DOHH2 (cell line): ENCODE data around the gene DPP10.

Experiments
- H3F3A ChIP-seq: fragments of 200-600 bp; sonication (generic), shearing (Covaris generic); 2 replicates; pipeline ENCODE4 v1.6.0; 2016; ENCODE audit warnings: antibody characterized with exemption, mild to moderate bottlenecking; ENCODE audit not compliant: control insufficient read depth, insufficient read depth
- H3K27ac ChIP-seq: fragments of 200-600 bp; sonication (generic); 2 replicates; pipeline ENCODE4 v1.5.1; 2014; ENCODE audit warnings: low read depth, mild to moderate bottlenecking, low read length, moderate library complexity
- H3K27me3 ChIP-seq: fragments of 200-600 bp; sonication (generic); 2 replicates; pipeline ENCODE4 v1.6.1; 2014; ENCODE audit warnings: mild to moderate bottlenecking, low read length, mixed read lengths; ENCODE audit not compliant: control insufficient read depth
- H3K36me3 ChIP-seq: fragments of 200-600 bp; sonication (generic); 2 replicates; pipeline ENCODE4 v1.6.1; 2014; ENCODE audit warnings: mild to moderate bottlenecking, low read length, moderate library complexity, mixed read lengths; ENCODE audit not compliant: control insufficient read depth
- H3K4me1 ChIP-seq: fragments of 200-600 bp; sonication (generic); 2 replicates; pipeline ENCODE4 v1.6.1; 2014; ENCODE audit warnings: mild to moderate bottlenecking, low read length, mixed read lengths; ENCODE audit not compliant: control insufficient read depth
- H3K4me2 ChIP-seq: fragments of 200-600 bp; sonication (generic); 2 replicates; pipeline ENCODE4 v1.6.0; 2014; ENCODE audit warnings: mild to moderate bottlenecking, low read length, moderate library complexity
- H3K4me3 ChIP-seq: fragments of 200-600 bp; sonication (generic); 2 replicates; pipeline ENCODE4 v1.5.1; 2014; ENCODE audit warnings: mild to moderate bottlenecking, low read length, mixed read lengths
- H3K79me2 ChIP-seq: fragments of 200-600 bp; sonication (generic); 2 replicates; pipeline ENCODE4 v1.6.1; 2014; ENCODE audit warnings: mild to moderate bottlenecking, low read length, mixed read lengths; ENCODE audit not compliant: control insufficient read depth
- H3K9me2 ChIP-seq: fragments of 200-600 bp; sonication (generic); replicated peaks from 2 replicates; pipeline ENCODE4 v1.6.1; 2014; ENCODE audit warnings: mild to moderate bottlenecking, low read length, mixed read lengths; ENCODE audit not compliant: control insufficient read depth
- H3K9me3 ChIP-seq: fragments of 200-600 bp; sonication (generic); 2 replicates; pipeline ENCODE4 v1.6.1; 2014; ENCODE audit warnings: antibody characterized with exemption, low read length, mixed read lengths; ENCODE audit not compliant: control insufficient read depth, insufficient read depth
- H4K20me1 ChIP-seq: fragments of 200-600 bp; sonication (generic); 2 replicates; pipeline ENCODE4 v1.6.0; 2014; ENCODE audit warnings: low read depth, mild to moderate bottlenecking, antibody characterized with exemption, low read length, moderate library complexity; ENCODE audit not compliant: control insufficient read depth, insufficient read depth
- CTCF ChIP-seq: fragments of 200-600 bp; sonication (generic); IDR thresholded peaks from one replicate; pipeline ENCODE4 v1.5.1; 2014; ENCODE audit warnings: antibody characterized with exemption, mild to moderate bottlenecking, low read depth, low read length; ENCODE audit not compliant: poor library complexity, severe bottlenecking
- EZH2phosphoT487 ChIP-seq: fragments of 200-600 bp; sonication (generic); IDR thresholded peaks from 2 replicates; pipeline ENCODE4 v1.6.1; 2017; ENCODE audit warnings: borderline replicate concordance, mild to moderate bottlenecking, antibody characterized with exemption, low read length, moderate library complexity, mixed read lengths

The DPP10 gene

GRCh38 chr2:115603285-115603684 lies 1160.8 kb downstream of the DPP10 start:
- no peak overlapping the region for H3K4me3 ChIP-seq
- no peaks in the 10 kb centered on the region for H3K79me2 ChIP-seq
- no peak for TF ChIP-seq CTCF
- no peak for TF ChIP-seq EZH2phosphoT487
- no peaks in the 10 kb centered on the region for H3K9me2 ChIP-seq
- H3K4me2 ChIP-seq, result no peak overlapping the region
- no peaks in the 10 kb centered on the region for H4K20me1 ChIP-seq
- H3K27me3 ChIP-seq, result no peaks in the 10 kb centered on the region
- H3F3A ChIP-seq, result no peaks in the 10 kb centered on the region
- no peak overlapping the region for H3K27ac ChIP-seq
- H3K9me3 ChIP-seq, result no peaks in the 10 kb centered on the region
- no peaks in the 10 kb centered on the region for H3K36me3 ChIP-seq
- H3K4me1 ChIP-seq, result no peaks in the 10 kb centered on the region

GRCh38 chr2:115606350-115606749 lies 1163.9 kb downstream of the DPP10 start:
- no peaks in the 10 kb centered on the region for H3K79me2 ChIP-seq
- no peak overlapping the region for H3K4me3 ChIP-seq
- H4K20me1 ChIP-seq, result no peaks in the 10 kb centered on the region
- no peaks in the 10 kb centered on the region for H3F3A ChIP-seq
- no peaks in the 10 kb centered on the region for H3K4me1 ChIP-seq
- no peak overlapping the region for H3K4me2 ChIP-seq
- no peak overlapping the region for H3K27ac ChIP-seq
- H3K36me3 ChIP-seq, result no peaks in the 10 kb centered on the region
- H3K9me3 ChIP-seq, result no peaks in the 10 kb centered on the region
- no peaks in the 10 kb centered on the region for H3K27me3 ChIP-seq
- no peak for TF ChIP-seq EZH2phosphoT487
- no peak for TF ChIP-seq CTCF
- no peaks in the 10 kb centered on the region for H3K9me2 ChIP-seq

- H3K9me2 ChIP-seq, result no peaks in the 10 kb centered on the region
- no peaks in the 10 kb centered on the region for H3K27me3 ChIP-seq
- no peaks in the 10 kb centered on the region for H3K4me1 ChIP-seq
- no peak for TF ChIP-seq EZH2phosphoT487
- no peak for TF ChIP-seq CTCF
- H3K4me2 ChIP-seq, result no peak overlapping the region
- H3K4me3 ChIP-seq, result no peak overlapping the region
- no peak overlapping the region for H3K27ac ChIP-seq
- H4K20me1 ChIP-seq, result no peaks in the 10 kb centered on the region
- no peaks in the 10 kb centered on the region for H3F3A ChIP-seq
- no peaks in the 10 kb centered on the region for H3K79me2 ChIP-seq
- H3K9me3 ChIP-seq, result no peaks in the 10 kb centered on the region
- no peaks in the 10 kb centered on the region for H3K36me3 ChIP-seq
These were observed 1167.5 kb downstream of the DPP10 start for GRCh38 chr2:115609978-115610377.

- Histone ChIP-seq H3K9me3 (no peaks in the 10 kb centered on the region), H3K4me2 (no peak overlapping the region), H3K4me1 (no peaks in the 10 kb centered on the region), H3K36me3 (no peaks in the 10 kb centered on the region), H3F3A (no peaks in the 10 kb centered on the region), H3K9me2 (no peaks in the 10 kb centered on the region), H3K27ac (no peak overlapping the region), H3K27me3 (no peaks in the 10 kb centered on the region), H4K20me1 (no peaks in the 10 kb centered on the region), H3K4me3 (no peak overlapping the region), H3K79me2 (no peaks in the 10 kb centered on the region)
- TF ChIP-seq CTCF (no peak), EZH2phosphoT487 (no peak)
These were observed 1168.4 kb downstream of the DPP10 start for GRCh38 chr2:115610888-115611287.
